Amniotic stem cell (primary cell): ENCODE results near the gene CCDC158.
"Not testable (repeated sequence)": the region's sequence is repeated elsewhere in the genome, so short reads cannot be mapped to it uniquely, and the experiment has no call there.

Experiments used
- DNase-seq: peaks from one replicate; lab custom pipeline; 2025; lab: John Stamatoyannopoulos, UW

Gene CCDC158

DNA sequence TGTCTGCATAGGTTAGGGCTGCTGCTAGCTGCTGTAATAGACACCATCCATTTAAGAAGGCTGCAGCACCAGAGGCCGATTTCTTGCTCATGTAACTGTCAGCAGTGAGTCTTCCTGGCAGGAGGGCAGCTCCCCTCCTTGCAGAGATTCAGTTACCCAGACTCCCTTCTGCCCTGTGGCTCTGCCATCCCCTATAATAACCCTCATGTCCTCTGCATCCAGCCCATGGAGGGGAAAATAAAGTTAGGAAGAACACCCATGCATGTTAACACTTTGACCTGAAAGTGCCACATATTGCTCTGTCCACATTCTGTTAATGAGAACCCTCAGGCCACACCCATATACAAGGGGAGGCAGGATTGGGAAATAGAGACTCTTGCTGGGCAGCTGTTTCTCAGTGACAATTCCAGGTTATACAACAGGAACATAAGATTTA lies 109.0 kb downstream of the CCDC158 start:
- no peak for DNase-seq

DNA sequence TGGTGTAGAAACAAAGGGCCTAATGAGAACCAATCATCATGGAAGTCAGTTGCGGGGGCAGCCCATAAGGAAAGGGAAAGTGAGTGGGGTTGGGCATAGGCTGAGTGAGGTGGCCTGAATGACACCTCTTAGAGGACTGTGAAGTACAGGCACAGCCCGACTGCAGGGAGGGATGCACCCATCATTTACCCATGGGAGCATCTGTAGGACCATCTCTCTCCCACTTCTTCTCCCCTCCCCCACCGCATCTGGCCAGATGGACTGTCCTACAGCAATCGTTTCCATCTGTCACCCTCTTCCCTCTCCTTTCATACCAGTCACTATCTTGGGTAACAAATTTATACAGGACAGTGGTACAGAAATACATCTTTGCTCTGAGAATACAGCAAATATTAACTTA lies 110.3 kb downstream of the CCDC158 start:
- no peak for DNase-seq

DNA sequence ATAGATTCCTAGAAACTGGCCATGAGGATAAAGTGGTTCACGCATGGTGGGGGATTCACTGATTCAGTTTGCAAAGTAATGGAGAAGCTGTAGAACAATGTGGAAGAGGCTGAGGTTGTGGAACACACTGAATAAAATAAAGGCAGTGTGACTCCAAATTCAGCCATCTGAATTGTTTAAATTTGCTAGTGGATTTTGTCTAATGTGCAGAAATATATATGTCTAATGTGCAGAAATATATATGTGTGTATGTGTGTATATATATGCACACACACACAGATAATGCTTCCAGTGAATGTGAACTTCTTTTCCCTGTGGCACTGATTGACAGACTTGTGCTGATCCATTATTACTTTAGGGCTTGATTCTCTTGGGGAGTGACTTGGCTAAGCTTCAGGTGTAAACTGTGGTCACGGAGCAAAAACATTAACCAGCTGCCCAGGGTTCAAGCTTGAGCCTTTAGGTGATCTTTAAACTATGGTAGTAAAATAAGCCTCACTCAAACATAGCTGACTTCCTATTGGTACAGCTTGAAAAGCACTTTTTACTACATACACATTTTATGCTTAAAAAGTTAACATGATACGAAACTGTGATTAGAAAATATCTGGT lies 110.9 kb downstream of the CCDC158 start:
- DNase-seq = no peak

DNA sequence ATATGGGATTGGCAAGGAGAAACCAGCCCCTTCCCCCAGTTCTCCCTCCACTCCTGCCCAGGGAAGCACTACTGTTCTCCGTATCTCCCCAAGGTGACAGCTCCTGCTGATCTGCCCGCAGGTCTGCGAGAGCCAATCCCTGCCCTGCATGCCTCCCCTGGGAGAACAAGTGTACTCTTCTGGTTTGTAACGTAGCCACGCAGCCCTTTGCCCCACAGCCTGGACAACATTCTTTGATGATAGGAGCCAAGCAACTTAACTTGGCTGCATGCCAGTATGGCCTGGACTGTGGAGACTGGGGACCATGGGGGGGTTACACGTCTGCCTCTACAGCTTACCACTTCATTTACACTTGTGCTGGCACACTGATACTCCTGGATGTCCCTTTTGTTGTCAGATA lies 112.4 kb downstream of the CCDC158 start:
- no peak for DNase-seq

DNA sequence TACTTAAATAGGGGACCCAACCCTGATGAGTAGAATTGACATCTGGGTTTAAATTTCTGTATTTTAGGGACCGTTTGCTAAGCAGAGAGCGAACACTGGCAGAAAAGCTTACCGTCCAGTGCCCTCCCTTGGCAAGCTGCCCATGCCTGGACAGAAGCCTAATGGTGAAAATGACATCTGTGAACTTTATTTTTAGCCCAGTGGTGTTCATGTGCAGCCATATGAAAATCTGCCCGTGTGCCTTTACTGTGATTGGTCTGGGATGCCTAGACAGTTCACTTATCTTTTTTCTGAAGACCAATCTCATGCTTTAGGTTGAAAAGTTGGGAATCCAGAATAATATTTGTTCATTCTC lies 113.3 kb downstream of the CCDC158 start:
- DNase-seq = no peak

DNA sequence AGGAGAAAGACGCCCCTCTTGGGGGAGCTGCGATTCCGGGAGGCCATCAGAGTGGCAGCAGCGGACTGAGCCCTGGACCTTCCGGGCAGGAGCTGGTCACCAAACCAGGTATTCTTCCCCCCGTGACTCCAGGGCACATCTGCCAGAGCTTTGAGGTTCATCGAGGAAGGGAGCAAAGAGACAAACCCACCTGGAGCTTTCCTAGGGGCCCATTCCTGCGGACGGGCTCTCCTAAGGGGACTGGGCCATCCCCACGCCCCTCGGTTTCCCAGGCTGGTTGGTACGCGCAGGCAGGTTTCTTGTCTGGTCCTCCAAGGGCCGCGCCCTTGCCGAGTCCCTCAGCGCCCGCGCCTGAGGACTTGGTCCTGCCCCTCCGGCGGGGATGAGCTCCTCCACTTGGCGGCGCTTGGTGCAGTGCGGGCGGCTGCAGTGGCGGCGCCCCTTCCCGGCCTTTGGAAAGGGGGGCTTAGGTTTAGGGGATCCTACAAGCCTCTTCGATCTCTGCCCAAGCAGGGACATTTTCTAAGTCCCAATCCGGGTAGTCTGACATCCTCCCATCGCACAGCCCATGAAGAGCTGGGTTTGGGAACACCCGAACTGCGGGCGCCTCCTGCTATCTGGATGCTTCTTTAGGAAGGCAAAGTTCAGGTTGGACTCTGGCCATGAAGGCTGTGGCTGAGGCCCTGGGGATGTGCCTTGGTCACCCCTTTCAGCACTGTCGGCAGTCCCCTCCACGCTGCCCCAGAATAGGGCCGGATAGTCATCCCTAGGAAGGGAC lies 113.9 kb downstream of the CCDC158 start:
- DNase-seq = peak; percentile 18

DNA sequence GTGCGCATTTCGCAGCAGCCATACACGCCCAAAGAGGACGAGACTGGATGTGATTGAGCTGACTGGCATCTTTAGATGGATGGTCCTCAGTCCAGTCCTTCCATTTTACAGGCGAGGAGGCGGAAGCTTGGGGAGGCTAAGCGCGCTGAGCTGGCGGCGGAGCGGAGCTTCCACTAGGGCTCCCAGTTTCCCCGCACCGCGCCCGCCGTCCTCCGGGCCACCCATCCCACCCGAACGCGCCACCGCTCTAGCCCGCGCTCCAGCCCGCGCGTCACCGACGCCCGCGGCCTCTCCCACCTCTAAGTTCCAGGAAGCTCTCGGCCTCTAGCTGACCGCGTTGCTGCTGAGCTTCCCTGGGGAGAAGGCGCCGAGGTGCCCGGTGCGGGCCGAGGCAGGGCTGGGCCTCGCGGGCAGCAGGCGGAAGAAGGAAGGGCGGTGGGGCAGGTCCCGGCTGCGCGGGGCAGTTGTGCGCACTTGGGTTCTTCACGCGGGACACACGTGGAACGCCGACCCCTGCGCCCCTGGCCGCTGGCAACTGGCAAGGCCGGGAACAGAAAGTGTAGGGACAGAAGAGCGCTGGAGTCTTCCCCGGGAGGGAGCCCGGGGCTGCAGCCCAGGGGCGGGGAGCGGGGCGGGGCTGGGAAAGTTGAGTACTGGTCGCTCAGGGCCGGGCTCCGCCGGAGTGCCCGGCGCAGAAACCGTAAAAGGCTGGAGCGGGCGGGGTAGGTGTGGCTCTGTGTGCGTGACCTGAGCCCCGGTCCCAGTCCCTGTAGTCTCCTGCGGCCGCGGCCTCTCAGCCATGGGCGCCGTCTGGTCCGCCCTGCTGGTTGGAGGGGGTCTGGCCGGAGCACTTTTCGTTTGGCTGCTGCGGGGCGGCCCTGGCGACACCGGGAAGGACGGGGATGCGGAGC lies 114.7 kb downstream of the CCDC158 start, which contains the start of gene STBD1:
TSS of gene STBD1 (plus strand) at position 763 of the 911 bp plus-strand sequence. CDS start at position 800, 37 bp downstream.
- peak; percentile 16 for DNase-seq

DNA sequence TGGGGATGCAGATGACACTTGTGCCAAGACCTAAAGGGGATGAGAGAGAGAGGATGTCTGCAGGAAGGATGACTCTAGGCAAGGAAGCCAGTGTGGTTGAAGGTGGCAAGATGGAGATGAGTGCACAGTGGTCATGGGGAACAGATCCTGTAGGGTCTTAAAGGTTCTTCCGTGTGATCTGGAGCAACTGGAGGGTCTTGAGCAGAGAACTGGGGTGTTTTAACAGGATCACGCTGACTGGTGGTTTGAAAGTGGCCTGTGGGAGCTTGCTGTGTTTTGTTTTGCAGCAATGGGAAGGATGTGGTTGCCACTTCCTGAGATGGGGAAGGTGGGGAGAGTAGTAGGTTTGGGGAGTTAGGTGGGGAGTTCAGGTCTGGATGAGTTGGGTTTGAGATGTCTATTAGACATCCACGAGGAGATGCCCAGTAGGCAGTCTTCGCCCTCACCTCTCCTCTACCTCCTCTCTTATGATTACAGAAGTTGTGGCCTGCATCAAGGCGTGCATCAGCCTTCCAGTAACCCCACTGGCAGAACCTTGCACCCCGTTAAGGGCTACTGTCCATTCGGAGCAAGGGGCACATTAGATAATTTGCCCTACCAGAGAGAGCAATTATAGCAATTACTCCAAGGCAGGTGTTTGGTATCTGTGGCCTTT lies 115.8 kb downstream of the CCDC158 start:
- no peak for DNase-seq

DNA sequence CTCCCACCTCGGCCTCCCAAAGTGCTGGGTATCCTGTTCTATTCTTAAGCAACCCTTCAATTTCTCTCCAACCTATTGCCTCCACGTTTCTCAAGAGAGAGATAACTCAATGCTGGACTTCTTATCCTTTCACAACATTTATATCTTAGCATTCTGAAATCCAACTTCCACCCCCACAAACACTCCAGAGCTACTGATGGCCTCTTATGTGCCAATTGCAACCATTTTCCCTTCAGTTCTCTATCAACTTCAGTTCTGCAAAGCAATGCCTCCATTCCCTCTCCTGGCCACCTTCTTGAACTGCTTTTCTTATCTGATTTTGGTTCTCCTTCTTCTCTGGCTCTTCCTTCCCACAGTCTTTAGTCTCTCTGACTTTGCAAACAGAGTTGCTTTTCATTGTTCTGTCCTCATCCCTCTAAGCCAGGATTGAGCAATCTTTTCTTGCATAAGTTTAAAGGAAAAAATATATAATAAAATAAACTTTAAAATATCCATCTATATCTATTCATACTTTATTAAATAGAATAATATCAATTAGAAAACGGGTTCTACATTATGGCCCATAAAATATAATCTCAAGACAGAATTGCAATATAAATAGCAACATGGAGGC lies 118.0 kb downstream of the CCDC158 start:
- DNase-seq = no peak

DNA sequence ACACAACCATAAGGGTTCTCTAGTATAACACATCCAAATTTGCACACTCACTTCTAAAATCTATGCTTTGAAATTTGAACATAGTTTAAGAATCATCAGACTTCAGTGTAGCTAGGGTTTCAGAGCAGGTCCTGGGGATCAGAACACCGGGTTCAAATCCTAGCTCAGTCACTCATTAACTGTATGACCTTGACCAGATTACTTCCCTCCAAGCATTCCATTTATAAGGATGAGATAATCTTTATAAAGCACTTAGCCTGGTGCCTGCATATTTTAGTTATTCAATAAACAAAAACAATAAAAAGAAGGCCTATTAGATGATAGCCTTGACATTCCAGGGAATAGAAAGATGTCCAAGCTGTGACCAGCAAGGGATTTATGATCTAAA lies 119.2 kb downstream of the CCDC158 start:
- no peak for DNase-seq

DNA sequence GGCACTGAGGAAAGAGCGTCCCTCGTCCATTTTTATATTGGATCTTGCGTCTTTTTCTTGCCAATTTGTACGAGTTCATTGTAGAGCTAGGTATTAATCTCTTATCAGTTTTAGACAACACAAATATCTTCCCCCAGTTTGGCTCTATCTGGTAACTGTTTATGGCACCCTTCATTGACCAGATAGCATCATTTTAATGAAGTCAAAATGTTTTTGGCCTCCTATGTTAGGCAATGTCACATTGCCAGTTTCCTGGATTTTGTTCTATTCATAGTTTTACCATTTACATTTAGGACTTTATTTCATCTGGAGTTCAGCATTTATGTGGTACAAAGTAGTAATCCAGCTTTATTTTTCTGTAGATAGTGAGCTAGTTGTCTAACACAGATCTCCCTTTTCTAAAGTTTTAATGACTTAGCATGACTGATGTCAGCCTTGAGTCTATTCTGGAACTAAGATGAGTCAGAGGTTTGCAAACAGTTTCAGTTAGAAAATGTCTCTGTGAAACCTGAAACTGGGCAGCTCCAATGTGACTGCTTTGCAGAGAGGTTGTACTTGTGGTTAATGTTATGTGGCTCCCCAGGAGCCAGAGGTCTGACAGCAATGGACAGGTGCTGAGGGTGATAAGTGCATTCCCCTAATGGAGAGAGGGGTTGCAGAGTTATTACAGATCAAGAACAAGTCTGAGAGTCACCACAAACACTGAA lies 119.7 kb downstream of the CCDC158 start:
- peak; percentile 67 for DNase-seq

DNA sequence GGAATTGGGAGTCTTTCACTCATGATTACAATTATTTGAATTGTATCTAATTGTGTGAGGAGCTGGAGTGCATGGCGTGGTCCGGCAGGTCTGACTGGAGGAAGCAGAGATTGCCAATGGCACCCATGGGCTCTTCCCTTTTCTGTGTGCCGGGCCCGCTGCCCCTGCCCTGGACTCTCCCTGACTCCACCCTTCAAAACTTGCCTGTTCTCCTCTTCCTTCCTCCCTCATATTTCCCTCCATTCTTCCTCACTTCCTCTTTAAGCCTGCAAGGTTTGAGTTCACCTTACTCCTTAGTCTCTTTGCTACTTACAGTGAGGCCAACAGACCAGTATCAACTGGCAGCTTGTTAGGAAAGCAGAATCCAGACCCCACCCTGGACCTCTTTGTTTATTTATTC lies 120.9 kb downstream of the CCDC158 start:
- no peak for DNase-seq

DNA sequence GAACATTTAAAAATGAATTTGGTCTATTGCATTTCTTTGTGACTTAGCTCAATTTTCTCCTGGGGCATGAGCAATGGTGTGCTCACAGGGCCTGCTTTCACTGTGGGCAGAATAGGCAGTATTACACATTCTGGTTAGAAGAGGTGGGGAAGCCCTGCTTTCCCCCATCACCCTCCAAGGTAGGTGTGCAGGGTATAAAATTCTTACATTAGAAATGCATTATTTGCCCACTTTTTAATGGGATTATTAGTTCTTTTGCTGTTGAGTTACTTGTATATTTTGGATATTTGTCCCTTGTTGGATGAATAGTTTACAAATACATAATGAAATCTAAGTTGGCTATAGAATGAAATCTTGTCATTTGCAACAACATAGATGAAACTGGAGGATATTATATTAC lies 122.7 kb downstream of the CCDC158 start:
- DNase-seq = no peak

DNA sequence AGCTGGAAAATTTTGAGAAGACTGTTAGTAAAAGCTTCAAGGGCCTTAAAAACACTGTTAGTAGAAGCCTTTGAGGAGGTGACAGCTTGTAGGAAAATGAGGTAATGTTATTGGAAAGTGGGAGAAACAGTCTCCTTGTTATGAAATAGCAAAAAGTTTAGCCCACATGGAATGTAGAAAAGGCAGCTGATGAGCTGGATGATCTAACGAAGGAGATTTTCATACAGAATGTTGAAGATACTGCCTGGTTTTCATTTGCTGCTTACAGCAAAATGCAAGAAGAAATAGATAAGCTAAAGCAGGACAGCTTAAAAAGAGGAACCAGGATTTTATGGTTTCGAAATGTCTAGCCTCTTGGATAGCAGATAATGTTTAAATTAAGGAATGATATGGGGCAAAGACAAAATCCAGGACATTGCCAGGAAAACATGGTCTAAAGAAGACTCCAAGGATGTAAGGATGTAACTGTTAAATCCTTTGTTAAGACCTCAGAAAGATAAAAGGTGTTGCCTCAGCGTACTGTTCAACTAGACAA lies 124.6 kb downstream of the CCDC158 start:
- no peak for DNase-seq

DNA sequence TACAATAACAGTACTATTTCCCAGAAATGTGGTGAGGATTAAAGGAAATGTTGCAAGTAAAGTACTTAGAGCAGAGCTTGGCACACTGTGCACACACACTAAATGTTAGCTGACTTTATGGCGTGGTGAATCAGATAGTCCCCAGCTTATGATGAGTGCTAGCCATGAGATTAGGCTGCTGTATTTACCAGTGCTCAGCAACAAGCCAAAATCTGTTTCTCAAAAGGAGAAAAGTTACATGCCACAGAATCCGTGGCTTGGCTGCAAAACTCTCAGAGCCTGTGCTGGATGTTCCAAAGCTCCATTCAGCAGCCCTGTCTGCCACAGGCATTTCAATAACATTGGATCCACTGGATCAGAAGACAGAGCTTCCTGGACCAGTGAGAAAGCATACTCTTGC lies 127.2 kb downstream of the CCDC158 start:
- no peak for DNase-seq

DNA sequence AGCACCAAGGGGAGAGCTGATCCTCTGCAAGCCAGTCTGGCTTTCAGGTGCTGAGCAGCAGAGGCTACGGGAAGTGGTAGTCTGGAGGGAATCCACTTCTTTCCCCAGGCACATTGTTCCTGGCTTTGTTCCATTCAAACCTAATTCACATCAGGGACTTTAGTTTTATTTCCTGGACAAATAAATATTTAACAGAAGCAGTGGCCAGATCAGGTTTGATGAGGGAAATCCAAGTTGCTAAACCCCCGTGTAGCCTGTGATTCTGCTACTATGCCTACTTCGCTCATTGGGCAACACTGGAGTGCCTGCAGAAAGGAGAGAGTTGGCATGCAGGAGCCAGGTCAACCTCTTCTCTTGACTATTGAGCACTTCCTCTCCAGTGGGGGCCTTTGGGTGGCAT lies 128.2 kb downstream of the CCDC158 start:
- DNase-seq = no peak

DNA sequence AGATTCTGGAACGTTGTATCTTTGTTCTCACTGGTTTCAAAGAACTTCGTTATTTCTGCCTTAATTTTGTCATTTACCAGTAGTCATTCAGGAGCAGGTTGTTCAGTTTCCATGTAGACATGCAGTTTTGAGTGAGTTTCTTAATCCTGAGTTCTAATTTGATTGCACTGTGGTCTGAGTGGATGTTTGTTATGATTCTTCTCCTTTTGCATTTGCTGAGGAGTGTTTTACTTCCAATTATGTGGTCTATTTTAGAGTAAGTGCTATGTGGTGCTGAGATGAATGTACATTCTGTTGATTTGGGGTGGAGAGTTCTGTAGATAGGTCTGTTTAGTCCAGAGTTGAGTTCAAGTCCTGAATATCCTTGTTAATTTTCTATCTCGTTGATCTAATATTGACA lies 133.1 kb downstream of the CCDC158 start:
- not testable (repeated sequence) for DNase-seq

DNA sequence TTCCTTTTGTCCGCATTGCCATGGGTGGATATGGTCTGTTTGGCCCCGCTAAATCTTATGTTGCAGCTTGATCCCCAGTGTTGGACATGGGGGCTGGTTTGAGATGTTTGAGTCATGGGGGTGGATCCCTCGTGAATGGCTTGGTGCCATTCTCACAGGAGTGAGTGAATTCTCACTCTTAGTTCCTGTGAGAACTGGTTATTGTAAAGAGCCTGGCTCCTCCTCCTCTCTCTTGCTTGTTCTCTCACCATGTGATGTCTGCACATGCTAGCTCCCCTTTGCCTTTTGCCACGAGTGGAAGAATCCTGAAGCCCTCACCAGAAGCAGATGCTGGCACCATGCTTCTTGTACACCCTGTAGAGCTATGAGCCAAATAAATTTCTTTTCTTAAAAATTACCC lies 137.0 kb downstream of the CCDC158 start:
- DNase-seq = no peak

DNA sequence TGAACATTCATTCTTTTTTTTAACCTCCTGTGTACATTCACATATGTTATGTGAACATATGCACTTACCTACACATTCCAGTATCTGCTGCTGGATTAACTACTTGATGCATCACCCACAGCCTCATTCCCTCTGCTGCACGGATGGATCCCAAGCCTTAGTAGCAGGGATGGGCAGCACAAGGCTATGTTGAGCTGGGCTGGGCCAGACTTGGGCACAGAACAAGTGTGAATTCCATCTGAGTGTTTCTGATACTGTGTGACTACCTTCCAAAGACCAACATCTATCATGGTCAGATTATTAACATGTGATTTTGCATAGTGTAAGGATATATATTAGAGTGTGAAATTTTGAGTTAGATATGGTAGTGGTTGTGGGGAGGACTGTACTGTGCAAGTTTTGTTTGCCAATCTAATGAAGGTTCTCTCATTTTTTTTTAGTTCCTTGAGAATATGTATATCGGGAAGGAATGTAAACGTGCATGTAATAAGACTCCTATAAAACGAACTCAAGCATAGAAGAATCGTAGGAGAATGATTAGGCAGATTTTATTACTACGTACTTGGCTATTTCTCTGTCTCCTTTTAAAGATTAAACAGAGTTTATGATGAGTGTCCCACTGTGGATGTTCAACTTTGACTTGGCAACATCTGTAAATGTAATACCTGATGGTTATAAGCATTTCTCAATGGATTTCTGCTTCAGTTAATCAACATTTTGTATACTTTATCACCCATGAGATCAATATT lies 137.8 kb downstream of the CCDC158 start:
- DNase-seq = no peak

DNA sequence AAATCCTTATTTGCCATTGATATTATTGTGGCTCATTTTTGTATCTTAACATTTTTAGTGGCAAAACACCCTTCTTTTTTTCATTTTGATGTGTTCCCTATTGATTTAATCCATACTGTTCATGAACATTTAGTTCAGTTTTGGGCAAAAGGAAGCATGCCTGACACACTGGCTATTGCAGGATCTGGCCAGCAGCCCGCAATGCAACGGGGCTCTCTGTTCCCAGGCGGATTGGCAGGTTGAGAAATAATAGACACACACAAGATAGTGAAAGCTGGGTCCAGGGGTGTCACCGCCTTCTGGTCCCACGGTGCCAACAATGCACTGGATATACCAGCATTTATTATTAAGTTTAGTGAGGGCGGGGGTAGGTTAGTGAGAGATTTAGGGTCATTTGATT lies 139.3 kb downstream of the CCDC158 start:
- DNase-seq = not testable (repeated sequence)
